K562 (cell line): ENCODE results near the gene BTBD17.

Experiments
- CXXC5 ChIP-seq: fragments of 250-450 bp; sonication (Bioruptor Pico); IDR thresholded peaks from 2 replicates; pipeline ENCODE4 v1.8.0; 2022; ENCODE audit warnings: inconsistent platforms, mild to moderate bottlenecking, moderate library complexity
- NFIC ChIP-seq: fragments of 450-650 bp; IDR thresholded peaks from 2 replicates; pipeline ENCODE4 v1.6.1; 2017; ENCODE audit warnings: mild to moderate bottlenecking, inconsistent platforms
- RFX5 ChIP-seq: IDR thresholded peaks from 2 replicates; pipeline ENCODE4 v1.6.1; 2011; ENCODE audit warnings: low read depth, mild to moderate bottlenecking, improper control_type of control experiment, low read length
- SIN3A ChIP-seq, 2 experiments: fragments of 150-350 bp in 1 of 2; IDR thresholded peaks; 2 replicates each; pipeline ENCODE4 v1.6.1; 2011 to 2016; ENCODE audit warnings: borderline replicate concordance in 2 of 2, low read depth in 2 of 2, low read length in 2 of 2, mild to moderate bottlenecking in 2 of 2, moderate library complexity in 2 of 2; ENCODE audit not compliant: control insufficient read depth in 1 of 2
- TF ChIP-seq, protein P1 (sequence below), 3 experiments: IDR thresholded peaks in 2 of 3; conservative IDR thresholded peaks in 1 of 3; 2 replicates each; pipeline ENCODE4 v1.5.1; 2011 to 2012; ENCODE audit warnings: low read length in 3 of 3, mild to moderate bottlenecking in 3 of 3, control low read depth in 2 of 3, improper control_type of control experiment in 1 of 3, inconsistent platforms in 1 of 3, low read depth in 1 of 3, mixed read lengths in 1 of 3, moderate library complexity in 1 of 3; ENCODE audit not compliant: insufficient read depth in 2 of 3
- TF ChIP-seq, protein P2 (sequence below): sonication (generic); formaldehyde crosslinking; IDR thresholded peaks from 2 replicates; pipeline ENCODE4 v1.8.1; 2023; ENCODE audit warnings: mild to moderate bottlenecking, missing genetic modification reagents
- TF ChIP-seq, protein P3 (sequence below), 2 experiments: fragments of 450-650 bp; formaldehyde crosslinking in 1 of 2; IDR thresholded peaks; 2 replicates each; pipeline versions ENCODE4 v1.4.0 to v1.6.1; 2014 to 2020; ENCODE audit warnings: mild to moderate bottlenecking in 2 of 2, borderline replicate concordance in 1 of 2, low read depth in 1 of 2

DNA sequence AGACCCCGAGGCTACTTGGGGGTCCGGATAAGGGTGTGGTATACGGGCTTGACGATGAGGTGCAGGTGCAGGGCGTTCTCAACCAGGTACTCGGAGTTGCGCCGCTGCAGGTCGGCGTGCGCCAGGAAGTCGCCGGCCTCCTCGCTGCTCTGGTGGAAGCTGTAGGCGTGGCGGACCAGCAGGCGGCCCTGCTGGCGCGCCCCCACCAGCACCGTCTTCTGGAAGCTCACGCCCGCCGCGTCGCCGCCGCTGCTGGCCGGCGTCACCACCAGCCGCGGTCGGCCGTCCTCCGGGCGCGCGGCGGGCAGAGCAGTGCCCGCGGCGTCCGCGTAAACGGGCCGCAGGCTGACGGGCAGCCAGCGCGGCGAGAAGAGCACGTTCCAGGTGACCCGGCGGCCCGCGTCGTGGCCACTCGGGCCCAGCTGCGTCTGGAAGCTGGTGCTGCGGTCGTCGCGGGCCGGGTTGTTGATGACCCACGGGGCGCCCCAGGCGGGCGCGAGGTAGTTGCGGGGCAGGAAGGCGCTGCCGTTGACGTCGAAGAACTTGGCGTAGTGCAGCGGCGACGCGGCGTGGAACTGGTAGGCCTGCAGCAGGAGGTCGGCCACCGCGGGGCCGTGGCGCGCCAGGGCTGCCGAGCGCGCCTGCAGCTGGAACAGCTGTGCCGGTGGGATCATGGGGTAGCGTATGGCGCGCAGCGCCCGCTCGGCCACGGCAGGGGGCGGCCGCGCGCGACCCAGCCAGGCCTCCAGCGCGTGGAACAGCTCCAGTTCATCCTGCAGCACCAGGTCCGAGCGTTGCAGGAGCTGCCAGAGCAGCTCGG, 4.8 kb downstream of the BTBD17 start:
- TF ChIP-seq, protein P1, sequence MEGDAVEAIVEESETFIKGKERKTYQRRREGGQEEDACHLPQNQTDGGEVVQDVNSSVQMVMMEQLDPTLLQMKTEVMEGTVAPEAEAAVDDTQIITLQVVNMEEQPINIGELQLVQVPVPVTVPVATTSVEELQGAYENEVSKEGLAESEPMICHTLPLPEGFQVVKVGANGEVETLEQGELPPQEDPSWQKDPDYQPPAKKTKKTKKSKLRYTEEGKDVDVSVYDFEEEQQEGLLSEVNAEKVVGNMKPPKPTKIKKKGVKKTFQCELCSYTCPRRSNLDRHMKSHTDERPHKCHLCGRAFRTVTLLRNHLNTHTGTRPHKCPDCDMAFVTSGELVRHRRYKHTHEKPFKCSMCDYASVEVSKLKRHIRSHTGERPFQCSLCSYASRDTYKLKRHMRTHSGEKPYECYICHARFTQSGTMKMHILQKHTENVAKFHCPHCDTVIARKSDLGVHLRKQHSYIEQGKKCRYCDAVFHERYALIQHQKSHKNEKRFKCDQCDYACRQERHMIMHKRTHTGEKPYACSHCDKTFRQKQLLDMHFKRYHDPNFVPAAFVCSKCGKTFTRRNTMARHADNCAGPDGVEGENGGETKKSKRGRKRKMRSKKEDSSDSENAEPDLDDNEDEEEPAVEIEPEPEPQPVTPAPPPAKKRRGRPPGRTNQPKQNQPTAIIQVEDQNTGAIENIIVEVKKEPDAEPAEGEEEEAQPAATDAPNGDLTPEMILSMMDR (IDR thresholded peaks at IDR 0.05 in 2 of 3, conservative IDR thresholded peaks at IDR 0.05 in 1 of 3; ENCODE audit: insufficient read depth in 2 of 3, low read depth in 1 of 3, low read length in 3 of 3): no peak
- TF ChIP-seq, protein P2, sequence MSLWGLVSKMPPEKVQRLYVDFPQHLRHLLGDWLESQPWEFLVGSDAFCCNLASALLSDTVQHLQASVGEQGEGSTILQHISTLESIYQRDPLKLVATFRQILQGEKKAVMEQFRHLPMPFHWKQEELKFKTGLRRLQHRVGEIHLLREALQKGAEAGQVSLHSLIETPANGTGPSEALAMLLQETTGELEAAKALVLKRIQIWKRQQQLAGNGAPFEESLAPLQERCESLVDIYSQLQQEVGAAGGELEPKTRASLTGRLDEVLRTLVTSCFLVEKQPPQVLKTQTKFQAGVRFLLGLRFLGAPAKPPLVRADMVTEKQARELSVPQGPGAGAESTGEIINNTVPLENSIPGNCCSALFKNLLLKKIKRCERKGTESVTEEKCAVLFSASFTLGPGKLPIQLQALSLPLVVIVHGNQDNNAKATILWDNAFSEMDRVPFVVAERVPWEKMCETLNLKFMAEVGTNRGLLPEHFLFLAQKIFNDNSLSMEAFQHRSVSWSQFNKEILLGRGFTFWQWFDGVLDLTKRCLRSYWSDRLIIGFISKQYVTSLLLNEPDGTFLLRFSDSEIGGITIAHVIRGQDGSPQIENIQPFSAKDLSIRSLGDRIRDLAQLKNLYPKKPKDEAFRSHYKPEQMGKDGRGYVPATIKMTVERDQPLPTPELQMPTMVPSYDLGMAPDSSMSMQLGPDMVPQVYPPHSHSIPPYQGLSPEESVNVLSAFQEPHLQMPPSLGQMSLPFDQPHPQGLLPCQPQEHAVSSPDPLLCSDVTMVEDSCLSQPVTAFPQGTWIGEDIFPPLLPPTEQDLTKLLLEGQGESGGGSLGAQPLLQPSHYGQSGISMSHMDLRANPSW (CRISPR knock-in tag): no peak
- no peak for TF ChIP-seq SIN3A (IDR thresholded peaks at IDR 0.05; ENCODE audit: borderline replicate concordance in 2 of 2, control insufficient read depth in 1 of 2, low read depth in 2 of 2, low read length in 2 of 2)
- no peak for TF ChIP-seq NFIC
- TF ChIP-seq, protein P3, sequence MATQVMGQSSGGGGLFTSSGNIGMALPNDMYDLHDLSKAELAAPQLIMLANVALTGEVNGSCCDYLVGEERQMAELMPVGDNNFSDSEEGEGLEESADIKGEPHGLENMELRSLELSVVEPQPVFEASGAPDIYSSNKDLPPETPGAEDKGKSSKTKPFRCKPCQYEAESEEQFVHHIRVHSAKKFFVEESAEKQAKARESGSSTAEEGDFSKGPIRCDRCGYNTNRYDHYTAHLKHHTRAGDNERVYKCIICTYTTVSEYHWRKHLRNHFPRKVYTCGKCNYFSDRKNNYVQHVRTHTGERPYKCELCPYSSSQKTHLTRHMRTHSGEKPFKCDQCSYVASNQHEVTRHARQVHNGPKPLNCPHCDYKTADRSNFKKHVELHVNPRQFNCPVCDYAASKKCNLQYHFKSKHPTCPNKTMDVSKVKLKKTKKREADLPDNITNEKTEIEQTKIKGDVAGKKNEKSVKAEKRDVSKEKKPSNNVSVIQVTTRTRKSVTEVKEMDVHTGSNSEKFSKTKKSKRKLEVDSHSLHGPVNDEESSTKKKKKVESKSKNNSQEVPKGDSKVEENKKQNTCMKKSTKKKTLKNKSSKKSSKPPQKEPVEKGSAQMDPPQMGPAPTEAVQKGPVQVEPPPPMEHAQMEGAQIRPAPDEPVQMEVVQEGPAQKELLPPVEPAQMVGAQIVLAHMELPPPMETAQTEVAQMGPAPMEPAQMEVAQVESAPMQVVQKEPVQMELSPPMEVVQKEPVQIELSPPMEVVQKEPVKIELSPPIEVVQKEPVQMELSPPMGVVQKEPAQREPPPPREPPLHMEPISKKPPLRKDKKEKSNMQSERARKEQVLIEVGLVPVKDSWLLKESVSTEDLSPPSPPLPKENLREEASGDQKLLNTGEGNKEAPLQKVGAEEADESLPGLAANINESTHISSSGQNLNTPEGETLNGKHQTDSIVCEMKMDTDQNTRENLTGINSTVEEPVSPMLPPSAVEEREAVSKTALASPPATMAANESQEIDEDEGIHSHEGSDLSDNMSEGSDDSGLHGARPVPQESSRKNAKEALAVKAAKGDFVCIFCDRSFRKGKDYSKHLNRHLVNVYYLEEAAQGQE (IDR thresholded peaks at IDR 0.05; ENCODE audit: borderline replicate concordance): no peak
- TF ChIP-seq, protein P3 (CRISPR knock-in tag; IDR thresholded peaks at IDR 0.05; ENCODE audit: low read depth): no peak
- TF ChIP-seq CXXC5 (CRISPR knock-in tag): no peak
- TF ChIP-seq RFX5: no peak
